GM13976 (cell line): ENCODE results near the gene RASGRP3.

Experiments used
- DNase-seq: peaks from one replicate; pipeline ENCODE4 v3.0.0; 2012; ENCODE audit warnings: low spot score
- CTCF ChIP-seq: IDR thresholded peaks from 2 replicates; pipeline ENCODE4 v1.5.1; 2012; ENCODE audit warnings: borderline replicate concordance, mild to moderate bottlenecking; ENCODE audit not compliant: insufficient read depth; ENCODE audit errors: extremely low read depth, missing control alignments, control extremely low read depth
- in situ Hi-C: fragments of 300-500 bp; cut with MboI; formaldehyde crosslinking; loops from one replicate; pipeline ENCODE4 v1.12.0; 2022; ENCODE audit warnings: low sequenced_read_pairs, mixed read lengths, inconsistent platforms; ENCODE audit not compliant: unreplicated experiment

The RASGRP3 gene

GRCh38 chr2:33475224-33476130 is 972 bp upstream of the RASGRP3 start:
- TF ChIP-seq CTCF, result peak; percentile 73
- peak; percentile 68 for DNase-seq
- in situ Hi-C loops, result loop anchor here (10.0 kb wide), 1 partner anchor 99 kb away; no protein-coding TSS in a partner anchor

GRCh38 chr2:33476793-33477190 is 343 bp downstream of the RASGRP3 start:
- no peak for TF ChIP-seq CTCF
- DNase-seq, result no peak
- in situ Hi-C loops, result loop anchor here (10.0 kb wide), 1 partner anchor 98 kb away; no protein-coding TSS in a partner anchor

- in situ Hi-C loops, result loop anchor here (10.0 kb wide), 1 partner anchor 97 kb away; no protein-coding TSS in a partner anchor
- peak; percentile 60 for DNase-seq
- TF ChIP-seq CTCF, result no peak
Observed at GRCh38 chr2:33477473-33478468, 1.3 kb downstream of the RASGRP3 start.

- no peak for DNase-seq
- no peak for TF ChIP-seq CTCF
- in situ Hi-C loops, result loop anchor here (10.0 kb wide), 1 partner anchor 96 kb away; no protein-coding TSS in a partner anchor
Observed at GRCh38 chr2:33478968-33479731, 2.7 kb downstream of the RASGRP3 start.

- in situ Hi-C loops, result no loop called here
- TF ChIP-seq CTCF, result no peak
- DNase-seq, result no peak
Observed at GRCh38 chr2:33482518-33482917, 6.1 kb downstream of the RASGRP3 start.
